Hepatocyte (in vitro differentiated cells): ENCODE data around the gene UBQLN4.

ENCODE experiments used
- CTCF ChIP-seq: fragments of 200-600 bp; sonication (generic); IDR thresholded peaks from 2 replicates; pipeline ENCODE4 v1.5.1; 2016; ENCODE audit warnings: antibody characterized with exemption, mild to moderate bottlenecking; ENCODE audit not compliant: poor library complexity
- EZH2 ChIP-seq: fragments of 200-600 bp; sonication (generic); IDR thresholded peaks from 2 replicates; pipeline ENCODE4 v1.6.1; 2016; ENCODE audit warnings: antibody characterized with exemption, mild to moderate bottlenecking, borderline replicate concordance
- EZH2phosphoT487 ChIP-seq: fragments of 200-600 bp; sonication (generic); IDR thresholded peaks from one replicate; pipeline ENCODE4 v1.6.1; 2018; ENCODE audit warnings: antibody characterized with exemption, mild to moderate bottlenecking, low read depth, moderate library complexity; ENCODE audit not compliant: unreplicated experiment, severe bottlenecking

- TF ChIP-seq EZH2 (no peak), CTCF (peak; percentile 44), EZH2phosphoT487 (no peak)
Measured at GRCh38 chr1:156052862-156053767, 483 bp downstream of the UBQLN4 start.
